CD4-positive, alpha-beta memory T cell (primary cell): ENCODE data around the gene CPN2. TPM values are rescaled to one million over a fixed set of nuclear protein-coding genes. Genes with fewer than 3 reads are reported as not detected.

Experiments
- CTCF ChIA-PET: fragments of 350-600 bp; sonication (Branson Sonifier 250); formaldehyde crosslinking; loops from one replicate; lab custom pipeline; 2021; ENCODE audit warnings: inconsistent platforms; ENCODE audit not compliant: partially characterized antibody; lab: Charles Lee
- POLR2A ChIA-PET: fragments of 350-600 bp; sonication (Branson Sonifier 250); formaldehyde crosslinking; loops from one replicate; lab custom pipeline; 2021; ENCODE audit not compliant: partially characterized antibody; lab: Charles Lee
- DNase-seq, 5 donors: peaks; one replicate each; pipeline versions ENCODE4 v3.0.0 to v3.0.0-alpha.2; 2020 to 2022; ENCODE audit warnings: mixed read lengths in 1 of 5
- H3K27ac ChIP-seq: one replicate; pipeline ENCODE4 v1.7.0; 2013; ENCODE audit warnings: low read depth, low read length
- H3K27me3 ChIP-seq: 2 replicates; pipeline ENCODE4 v1.7.0; 2013; ENCODE audit warnings: mild to moderate bottlenecking, low read length, moderate library complexity; ENCODE audit not compliant: insufficient read depth
- H3K36me3 ChIP-seq: 2 replicates; pipeline ENCODE4 v1.7.0; 2013; ENCODE audit warnings: mild to moderate bottlenecking, low read length, moderate library complexity; ENCODE audit not compliant: insufficient read depth
- H3K4me1 ChIP-seq: 2 replicates; pipeline ENCODE4 v1.7.0; 2013; ENCODE audit warnings: mild to moderate bottlenecking, low read length, moderate library complexity; ENCODE audit not compliant: insufficient read depth
- H3K4me3 ChIP-seq, 2 donors: one replicate each; pipeline ENCODE4 v1.7.0; 2013; ENCODE audit warnings: low read length in 2 of 2, mild to moderate bottlenecking in 1 of 2
- H3K9me3 ChIP-seq, 2 donors: one replicate each; pipeline ENCODE4 v1.7.0; 2013; ENCODE audit warnings: low read length in 2 of 2, control low read depth in 1 of 2; ENCODE audit not compliant: control insufficient read depth in 1 of 2
- H3K27ac Mint-ChIP-seq, 7 donors: one replicate each; pipeline ENCODE4 v1.8.0; 2020 to 2021; ENCODE audit warnings: mixed read lengths in 7 of 7, mild to moderate bottlenecking in 6 of 7, inconsistent platforms in 3 of 7, moderate library complexity in 3 of 7
- H3K27me3 Mint-ChIP-seq, 2 donors: one replicate each; pipeline ENCODE4 v1.8.0; 2020 to 2021; ENCODE audit warnings: mixed read lengths in 2 of 2
- H3K36me3 Mint-ChIP-seq, 2 donors: one replicate each; pipeline ENCODE4 v1.8.0; 2020 to 2021; ENCODE audit warnings: mixed read lengths in 2 of 2, inconsistent platforms in 1 of 2, mild to moderate bottlenecking in 1 of 2
- H3K4me1 Mint-ChIP-seq, 4 donors: one replicate each; pipeline ENCODE4 v1.8.0; 2020 to 2021; ENCODE audit warnings: mixed read lengths in 4 of 4, mild to moderate bottlenecking in 1 of 4
- H3K4me3 Mint-ChIP-seq, 8 donors: one replicate each; pipeline ENCODE4 v1.8.0; 2020 to 2021; ENCODE audit warnings: mixed read lengths in 8 of 8, mild to moderate bottlenecking in 7 of 8, moderate library complexity in 6 of 8, inconsistent platforms in 3 of 8
- H3K9me3 Mint-ChIP-seq, 8 donors: one replicate each; pipeline ENCODE4 v1.8.0; 2020 to 2021; ENCODE audit warnings: mixed read lengths in 8 of 8, mild to moderate bottlenecking in 5 of 8, inconsistent platforms in 3 of 8, moderate library complexity in 1 of 8
- intact Hi-C: fragments of 100-400 bp; cut with micrococcal nuclease; formaldehyde crosslinking; loops from one replicate; pipeline ENCODE4 v1.15.1; 2023
- polyA plus RNA-seq, 2 donors: library from polyadenylated mRNA; unstranded; fragments of 300-500 nt; fragmentation: Illumina TruSeq; gene quantifications; one replicate each; pipeline ENCODE4 v1.2.3, GENCODE V29; 2021
- total RNA-seq, 2 experiments: library from RNA; stranded (reverse); gene quantifications; one replicate each; pipeline ENCODE4 v1.2.3, GENCODE V29; 2021

The CPN2 gene
- total and polyA plus RNA-seq, 4 experiments from 2014 or later = not detected

GRCh38 chr3:194330160-194330559, 21.0 kb downstream of the CPN2 start:
- Histone ChIP-seq H3K27me3 (peaks cover 12% of the 10 kb centered on the region), H3K4me1 (peaks cover 6% of the 10 kb centered on the region), H3K4me3 (no peak overlapping the region), H3K36me3 (no peaks in the 10 kb centered on the region), H3K27ac (no peak overlapping the region), H3K9me3 (no peaks in the 10 kb centered on the region)
- ChIA-PET POLR2A (no interaction called here), CTCF (interaction anchor here (2.0 to 7.9 kb wide), 3 partner anchors 13 to 75 kb away, joined by 4 to 100 read pairs (median 49); no protein-coding TSS in a partner anchor)
- intact Hi-C loops = loop anchor here (5.0 to 10.0 kb wide), 2 partner anchors 927 to 1525 kb away; no protein-coding TSS in a partner anchor
- H3K27me3 Mint-ChIP-seq = peaks cover 11 to 22% of the 10 kb centered on the region in 2 donors
- H3K9me3 Mint-ChIP-seq = peaks cover 0 to 2% (median 0%) of the 10 kb centered on the region in 8 donors
- H3K36me3 Mint-ChIP-seq = no peaks in the 10 kb centered on the region
- DNase-seq = no peak
- no peak overlapping the region for H3K27ac Mint-ChIP-seq
- peaks cover 0 to 4% (median 2%) of the 10 kb centered on the region in 4 donors for H3K4me1 Mint-ChIP-seq
- no peak overlapping the region for H3K4me3 Mint-ChIP-seq

GRCh38 chr3:194329583-194329965, 21.6 kb downstream of the CPN2 start:
- H3K27ac Mint-ChIP-seq = no peak overlapping the region
- ChIA-PET POLR2A (no interaction called here), CTCF (interaction anchor here (1.2 to 4.8 kb wide), 4 partner anchors 7 to 17 kb away, joined by 3 to 49 read pairs (median 5); no protein-coding TSS in a partner anchor)
- Histone ChIP-seq H3K9me3 (no peaks in the 10 kb centered on the region), H3K27me3 (peaks cover 12% of the 10 kb centered on the region), H3K4me1 (peaks cover 7% of the 10 kb centered on the region), H3K36me3 (no peaks in the 10 kb centered on the region), H3K27ac (no peak overlapping the region), H3K4me3 (no peak overlapping the region)
- peaks cover 11 to 22% of the 10 kb centered on the region in 2 donors for H3K27me3 Mint-ChIP-seq
- H3K9me3 Mint-ChIP-seq = peaks cover 0 to 2% (median 0%) of the 10 kb centered on the region in 8 donors
- H3K4me3 Mint-ChIP-seq = no peak overlapping the region
- intact Hi-C loops = no loop called here
- no peak for DNase-seq
- H3K4me1 Mint-ChIP-seq = peaks cover 0 to 4% (median 2%) of the 10 kb centered on the region in 4 donors
- H3K36me3 Mint-ChIP-seq = no peaks in the 10 kb centered on the region

- no peak overlapping the region for H3K4me3 ChIP-seq
- H3K36me3 Mint-ChIP-seq = no peaks in the 10 kb centered on the region
- no peaks in the 10 kb centered on the region for H3K36me3 ChIP-seq
- CTCF ChIA-PET = interaction anchor here (0.9 to 4.8 kb wide), 4 partner anchors 8 to 663 kb away, joined by 3 to 49 read pairs (median 4); no protein-coding TSS in a partner anchor
- H3K27me3 Mint-ChIP-seq = peaks cover 9 to 21% of the 10 kb centered on the region in 2 donors
- peaks cover 0 to 4% (median 2%) of the 10 kb centered on the region in 4 donors for H3K4me1 Mint-ChIP-seq
- peaks cover 12% of the 10 kb centered on the region for H3K27me3 ChIP-seq
- H3K27ac Mint-ChIP-seq = no peak overlapping the region
- no peak for DNase-seq
- H3K9me3 Mint-ChIP-seq = peaks cover 0 to 2% (median 0%) of the 10 kb centered on the region in 8 donors
- POLR2A ChIA-PET = no interaction called here
- H3K27ac ChIP-seq = no peak overlapping the region
- peak overlapping the region in 1 of 8 donors; percentile 1 for H3K4me3 Mint-ChIP-seq
- H3K4me1 ChIP-seq = peaks cover 12% of the 10 kb centered on the region
- no peaks in the 10 kb centered on the region for H3K9me3 ChIP-seq
- intact Hi-C loops = no loop called here
These were observed 22.1 kb downstream of the CPN2 start for GRCh38 chr3:194328942-194329582.

- H3K4me1 ChIP-seq = peaks cover 10% of the 10 kb centered on the region
- H3K36me3 ChIP-seq = no peaks in the 10 kb centered on the region
- Mint-ChIP-seq H3K4me1 (peaks cover 0 to 1% (median 0%) of the 10 kb centered on the region in 4 donors), H3K27ac (peak overlapping the region in 1 of 7 donors; percentile 64), H3K9me3 (peaks cover 0 to 2% (median 0%) of the 10 kb centered on the region in 8 donors), H3K4me3 (peak overlapping the region in 1 of 8 donors; percentile 35), H3K36me3 (no peaks in the 10 kb centered on the region), H3K27me3 (peaks cover 9 to 16% of the 10 kb centered on the region in 2 donors)
- DNase-seq = peak in 4 of 5 donors; percentile 19 to 73 (median 40)
- intact Hi-C loops = no loop called here
- H3K9me3 ChIP-seq = no peaks in the 10 kb centered on the region
- ChIA-PET POLR2A (no interaction called here), CTCF (interaction anchor here (0.9 to 4.8 kb wide), 5 partner anchors 8 to 662 kb away, joined by 3 to 49 read pairs (median 3); no protein-coding TSS in a partner anchor)
- H3K27ac ChIP-seq = no peak overlapping the region
- no peak overlapping the region for H3K4me3 ChIP-seq
- H3K27me3 ChIP-seq = peaks cover 10% of the 10 kb centered on the region
These were observed 23.0 kb downstream of the CPN2 start for GRCh38 chr3:194328053-194328657.

- H3K36me3 ChIP-seq = no peaks in the 10 kb centered on the region
- no peak overlapping the region for H3K27ac Mint-ChIP-seq
- H3K27me3 ChIP-seq = peaks cover 5% of the 10 kb centered on the region
- H3K27me3 Mint-ChIP-seq = peaks cover 4 to 11% of the 10 kb centered on the region in 2 donors
- H3K27ac ChIP-seq = no peak overlapping the region
- H3K36me3 Mint-ChIP-seq = no peaks in the 10 kb centered on the region
- H3K9me3 ChIP-seq = no peaks in the 10 kb centered on the region
- peak in 3 of 5 donors; percentile 26 to 50 (median 36) for DNase-seq
- H3K4me1 Mint-ChIP-seq = peaks cover 0 to 3% (median under 1%) of the 10 kb centered on the region in 4 donors
- peaks cover 0 to 2% (median 0%) of the 10 kb centered on the region in 8 donors for H3K9me3 Mint-ChIP-seq
- ChIA-PET POLR2A (no interaction called here), CTCF (interaction anchor here (1.3 to 4.8 kb wide), 2 partner anchors 15 to 19 kb away, joined by 3 to 49 read pairs; no protein-coding TSS in a partner anchor)
- intact Hi-C loops = no loop called here
- H3K4me1 ChIP-seq = peaks cover 9% of the 10 kb centered on the region
- no peak overlapping the region for H3K4me3 ChIP-seq
- H3K4me3 Mint-ChIP-seq = no peak overlapping the region
These were observed 23.7 kb downstream of the CPN2 start for GRCh38 chr3:194327218-194328052.

GRCh38 chr3:194326968-194327217, 24.2 kb downstream of the CPN2 start:
- H3K27ac ChIP-seq = no peak overlapping the region
- no peaks in the 10 kb centered on the region for H3K36me3 ChIP-seq
- peaks cover 0 to 2% (median 0%) of the 10 kb centered on the region in 8 donors for H3K9me3 Mint-ChIP-seq
- no peak overlapping the region for H3K27ac Mint-ChIP-seq
- intact Hi-C loops = no loop called here
- H3K9me3 ChIP-seq = no peaks in the 10 kb centered on the region
- no peaks in the 10 kb centered on the region for H3K36me3 Mint-ChIP-seq
- DNase-seq = no peak
- ChIA-PET POLR2A (no interaction called here), CTCF (no interaction called here)
- peaks cover 9% of the 10 kb centered on the region for H3K4me1 ChIP-seq
- peaks cover 0 to 8% (median under 1%) of the 10 kb centered on the region in 4 donors for H3K4me1 Mint-ChIP-seq
- H3K27me3 ChIP-seq = no peaks in the 10 kb centered on the region
- peaks cover 4 to 12% of the 10 kb centered on the region in 2 donors for H3K27me3 Mint-ChIP-seq
- no peak overlapping the region for H3K4me3 ChIP-seq
- H3K4me3 Mint-ChIP-seq = no peak overlapping the region
